GM12892 (cell line): ENCODE results near the gene HIVEP2.

Source experiments
- POLR2A ChIP-seq: IDR thresholded peaks from 2 replicates; pipeline ENCODE4 v1.6.1; 2011; ENCODE audit warnings: low read depth, low read length, control low read depth
- POLR2AphosphoS5 ChIP-seq: IDR thresholded peaks from 2 replicates; pipeline ENCODE4 v1.6.1; 2011; ENCODE audit warnings: low read depth, low read length, control low read depth

GRCh38 chr6:142799639-142800038 lies 145.3 kb downstream of the HIVEP2 start:
- TF ChIP-seq POLR2A = no peak
- no peak for TF ChIP-seq POLR2AphosphoS5
